LNCaP clone FGC (cell line): ENCODE results near the gene PRKAG2.

Experiments
- DNase-seq: peaks from one replicate; pipeline ENCODE4 v3.0.0-alpha.2; 2011; ENCODE audit warnings: low read depth
- H3K4me3 ChIP-seq: 2 replicates; pipeline ENCODE4 v1.5.1; 2011; ENCODE audit warnings: mild to moderate bottlenecking, low read depth, low read length, control low read depth
- TF ChIP-seq, protein P1 (sequence below): IDR thresholded peaks from 2 replicates; pipeline ENCODE4 v1.5.1; 2012; ENCODE audit warnings: mild to moderate bottlenecking; ENCODE audit not compliant: control insufficient read depth, insufficient read depth; ENCODE audit errors: extremely low read depth

The PRKAG2 gene

DNA sequence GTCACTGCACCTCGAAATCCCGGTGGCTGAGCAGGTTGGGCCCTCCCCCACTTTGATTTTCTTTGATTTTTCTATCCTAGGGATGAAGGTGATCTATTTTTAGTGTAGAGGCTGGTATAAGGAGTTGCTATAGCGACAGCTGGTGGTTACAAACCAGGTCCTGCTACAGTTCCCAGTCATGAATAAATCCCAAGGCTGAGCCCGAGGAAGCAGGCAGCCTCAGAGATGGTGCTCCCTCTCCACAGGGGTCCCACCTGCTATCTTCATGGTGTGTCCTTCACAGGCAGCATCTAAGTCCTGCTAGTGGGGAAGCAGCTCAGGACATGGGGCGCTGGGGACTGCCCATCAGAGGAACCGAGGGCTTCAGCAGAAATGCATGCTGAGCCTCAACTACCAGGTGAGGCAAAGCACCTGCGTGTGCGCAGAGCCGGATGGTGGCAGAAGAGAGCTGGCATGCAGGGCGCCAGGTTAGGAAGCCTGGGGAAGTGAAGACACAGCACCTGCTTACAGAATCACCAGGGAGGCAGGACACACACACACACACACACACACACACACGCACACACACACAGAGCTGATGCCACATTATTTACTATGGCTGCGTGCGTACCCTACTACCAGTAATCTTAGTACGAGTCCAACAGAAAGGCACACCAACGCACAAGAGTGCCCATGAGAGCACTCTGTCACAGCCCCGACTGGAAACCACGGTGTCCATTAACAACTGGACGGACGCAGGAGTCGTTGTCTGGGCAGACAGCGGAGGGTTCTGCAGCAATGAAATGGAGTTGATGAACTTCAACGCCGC is 150.9 kb downstream of the PRKAG2 start:
- no peak overlapping the region for H3K4me3 ChIP-seq
- DNase-seq: no peak
- TF ChIP-seq, protein P1, sequence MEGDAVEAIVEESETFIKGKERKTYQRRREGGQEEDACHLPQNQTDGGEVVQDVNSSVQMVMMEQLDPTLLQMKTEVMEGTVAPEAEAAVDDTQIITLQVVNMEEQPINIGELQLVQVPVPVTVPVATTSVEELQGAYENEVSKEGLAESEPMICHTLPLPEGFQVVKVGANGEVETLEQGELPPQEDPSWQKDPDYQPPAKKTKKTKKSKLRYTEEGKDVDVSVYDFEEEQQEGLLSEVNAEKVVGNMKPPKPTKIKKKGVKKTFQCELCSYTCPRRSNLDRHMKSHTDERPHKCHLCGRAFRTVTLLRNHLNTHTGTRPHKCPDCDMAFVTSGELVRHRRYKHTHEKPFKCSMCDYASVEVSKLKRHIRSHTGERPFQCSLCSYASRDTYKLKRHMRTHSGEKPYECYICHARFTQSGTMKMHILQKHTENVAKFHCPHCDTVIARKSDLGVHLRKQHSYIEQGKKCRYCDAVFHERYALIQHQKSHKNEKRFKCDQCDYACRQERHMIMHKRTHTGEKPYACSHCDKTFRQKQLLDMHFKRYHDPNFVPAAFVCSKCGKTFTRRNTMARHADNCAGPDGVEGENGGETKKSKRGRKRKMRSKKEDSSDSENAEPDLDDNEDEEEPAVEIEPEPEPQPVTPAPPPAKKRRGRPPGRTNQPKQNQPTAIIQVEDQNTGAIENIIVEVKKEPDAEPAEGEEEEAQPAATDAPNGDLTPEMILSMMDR: peak; percentile 25; the same call in 1 of the 2 replicates

DNA sequence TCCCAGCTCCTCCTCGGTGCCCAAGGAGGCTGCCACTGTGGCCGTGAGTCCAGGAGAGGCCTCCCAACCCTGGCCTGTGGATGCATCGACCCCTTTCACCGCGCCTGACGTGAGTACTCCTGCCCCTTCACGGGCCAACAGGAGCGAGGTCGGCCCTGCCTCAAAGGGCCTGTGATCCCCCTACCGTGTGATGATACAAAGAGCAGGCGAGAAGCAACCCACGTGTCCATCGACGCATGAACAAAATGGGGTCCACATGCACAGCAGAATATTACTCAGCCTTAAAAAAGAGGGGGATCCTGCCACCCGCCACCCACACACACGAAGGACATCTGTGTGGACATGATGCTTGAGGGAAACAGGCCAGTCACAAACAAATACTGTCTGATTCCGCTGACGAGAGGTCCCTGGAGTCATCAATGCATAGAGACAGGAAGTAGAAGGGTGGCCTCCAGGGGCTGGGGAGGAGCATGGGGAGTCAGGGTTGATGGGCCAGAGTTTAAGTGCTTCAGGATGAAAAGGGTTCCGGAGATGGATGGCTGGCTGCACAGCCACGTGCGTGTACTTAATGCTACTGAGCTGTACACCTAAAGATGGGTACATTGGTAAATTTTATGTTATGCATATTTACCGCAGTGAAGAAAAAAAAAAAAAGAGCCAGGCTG is 151.9 kb downstream of the PRKAG2 start:
- H3K4me3 ChIP-seq: no peak overlapping the region
- DNase-seq: no peak
- TF ChIP-seq, protein P1: no peak

DNA sequence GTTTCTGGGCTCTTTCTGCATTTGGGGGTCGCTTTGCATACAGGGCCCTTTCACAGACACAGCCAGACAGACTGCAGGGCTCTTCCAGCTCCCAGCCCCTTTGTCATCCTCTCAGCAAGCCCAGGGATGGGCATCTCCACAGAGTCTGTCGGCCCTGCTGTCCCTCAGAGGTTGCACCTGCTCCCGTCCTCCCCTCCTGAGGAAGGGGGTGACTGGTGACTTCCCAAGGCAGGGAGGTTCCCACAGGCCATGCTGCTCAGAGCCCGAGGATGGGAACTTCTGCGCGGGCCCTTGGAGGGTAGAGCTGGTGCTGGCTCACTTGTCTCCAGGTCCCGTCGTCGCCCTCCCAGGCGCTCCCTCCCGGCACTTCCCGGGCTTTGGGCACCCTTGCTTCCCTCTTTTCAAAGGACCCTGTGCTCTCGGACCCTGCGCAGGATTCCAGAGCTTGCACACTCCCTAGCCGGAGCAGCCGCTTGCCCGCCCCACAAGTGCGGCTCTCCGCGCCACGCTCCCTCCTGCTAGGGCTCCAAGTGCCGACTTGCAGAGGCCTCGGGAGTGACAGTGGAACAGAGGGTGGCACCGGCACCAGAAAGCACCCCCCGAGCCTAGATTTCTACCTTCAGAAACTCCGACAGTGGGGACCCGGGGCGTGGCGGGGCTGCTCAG is 152.5 kb downstream of the PRKAG2 start:
- no peak for DNase-seq
- TF ChIP-seq, protein P1: no peak

DNA sequence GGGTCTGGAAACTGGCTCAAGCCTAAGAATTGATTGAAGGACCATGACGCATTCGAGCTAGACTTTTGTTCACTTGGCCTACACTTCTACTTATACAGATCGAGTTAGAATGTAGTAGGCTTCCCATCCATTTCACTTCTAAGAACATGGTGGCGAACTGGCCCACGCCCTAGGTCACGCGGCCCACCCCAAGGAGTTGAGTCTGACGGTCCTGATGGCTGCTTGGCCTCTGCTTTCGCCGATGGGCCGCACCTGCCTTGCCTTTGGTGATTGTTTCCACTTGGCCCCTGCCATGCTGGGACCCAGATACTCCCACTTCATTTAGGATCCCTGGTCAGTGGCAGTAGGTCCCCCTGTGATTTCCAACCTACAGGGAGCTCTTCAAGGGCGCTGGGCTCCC is 153.6 kb downstream of the PRKAG2 start:
- DNase-seq: no peak
- TF ChIP-seq, protein P1: no peak
- H3K4me3 ChIP-seq: no peak overlapping the region

More for the DNA sequence above, 152.5 kb downstream of the PRKAG2 start:
- H3K4me3 ChIP-seq: no peak overlapping the region

DNA sequence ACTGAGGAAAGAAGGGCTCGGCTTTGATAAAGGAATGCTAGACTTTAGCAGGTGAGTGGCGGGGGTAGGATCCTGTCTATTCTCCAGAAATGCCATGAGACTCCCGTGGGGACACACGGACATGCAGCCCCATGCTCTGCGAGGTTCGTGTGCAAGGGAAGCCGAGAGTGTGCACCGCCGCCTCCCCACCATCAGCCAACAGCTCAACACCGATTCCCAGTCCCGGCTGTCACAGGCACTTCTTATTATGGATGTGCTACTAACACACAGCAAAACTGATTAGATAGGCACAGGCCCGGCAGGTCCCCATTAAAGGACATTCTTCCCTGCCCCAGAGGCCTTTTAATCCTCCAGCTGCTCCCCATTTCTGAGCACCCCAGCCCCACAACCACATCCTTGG is 154.4 kb downstream of the PRKAG2 start:
- DNase-seq: no peak
- TF ChIP-seq, protein P1: no peak
- no peak overlapping the region for H3K4me3 ChIP-seq

DNA sequence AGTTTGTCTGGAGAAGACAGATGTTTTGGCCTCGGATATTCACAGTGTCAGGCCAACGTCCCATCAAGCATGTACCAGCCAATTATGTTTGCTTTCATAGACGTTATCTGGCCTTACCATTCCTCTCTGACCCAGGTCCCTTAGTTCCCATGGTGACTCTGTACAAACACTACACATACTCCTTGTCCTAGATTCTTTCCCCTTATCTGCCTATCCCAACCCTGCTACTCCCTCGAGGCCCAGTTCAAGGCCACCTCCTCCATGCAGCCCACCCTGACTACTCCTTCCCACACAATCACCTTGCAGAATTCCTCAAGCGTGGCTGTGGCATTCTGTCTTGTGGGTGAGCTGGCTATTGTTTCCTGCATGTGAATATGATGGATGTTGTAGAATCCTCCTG is 155.2 kb downstream of the PRKAG2 start:
- DNase-seq: no peak
- H3K4me3 ChIP-seq: no peak overlapping the region
- TF ChIP-seq, protein P1: no peak
